ENCODE results near the gene AKT1S1. TPM values are rescaled to one million over a fixed set of nuclear protein-coding genes. Genes with fewer than 3 reads are reported as not detected.

AKT1S1 gene
- total RNA-seq, 1 experiment from 2014 or later = 14.0 TPM

GRCh38 chr19:49858088-49858985, 18.8 kb downstream of the AKT1S1 start:
- in situ Hi-C loops (cut with HindIII; ENCODE audit: low sequenced_read_pairs) = no loop called here
- DNase-seq (ENCODE audit: low spot score) = no peak

GRCh38 chr19:49857838-49858087, 19.4 kb downstream of the AKT1S1 start:
- DNase-seq (ENCODE audit: low spot score) = no peak
- in situ Hi-C loops (cut with HindIII; ENCODE audit: low sequenced_read_pairs) = no loop called here

- DNase-seq (ENCODE audit: low spot score) = no peak
- in situ Hi-C loops (cut with HindIII; ENCODE audit: low sequenced_read_pairs) = no loop called here
Observed at GRCh38 chr19:49857061-49857837, 19.9 kb downstream of the AKT1S1 start.

- no peak for DNase-seq (ENCODE audit: low spot score)
- in situ Hi-C loops (cut with HindIII; ENCODE audit: low sequenced_read_pairs) = no loop called here
Observed at GRCh38 chr19:49856574-49857021, 20.6 kb downstream of the AKT1S1 start.

GRCh38 chr19:49855676-49856573, 21.2 kb downstream of the AKT1S1 start:
- in situ Hi-C loops (cut with HindIII; ENCODE audit: low sequenced_read_pairs) = no loop called here
- no peak for DNase-seq (ENCODE audit: low spot score)

- in situ Hi-C loops (cut with HindIII; ENCODE audit: low sequenced_read_pairs) = no loop called here
- no peak for DNase-seq (ENCODE audit: low spot score)
Observed at GRCh38 chr19:49855277-49855675, 21.9 kb downstream of the AKT1S1 start.

- in situ Hi-C loops (cut with HindIII; ENCODE audit: low sequenced_read_pairs) = no loop called here
- no peak for DNase-seq (ENCODE audit: low spot score)
Observed at GRCh38 chr19:49854378-49855263, 22.5 kb downstream of the AKT1S1 start.

GRCh38 chr19:49853852-49854377, 23.2 kb downstream of the AKT1S1 start:
- in situ Hi-C loops (cut with HindIII; ENCODE audit: low sequenced_read_pairs) = no loop called here

GRCh38 chr19:49852631-49853126, 24.5 kb downstream of the AKT1S1 start:
- in situ Hi-C loops (cut with HindIII; ENCODE audit: low sequenced_read_pairs) = no loop called here
- no peak for DNase-seq (ENCODE audit: low spot score)

More at GRCh38 chr19:49853852-49854377, 23.2 kb downstream of the AKT1S1 start:
- no peak for DNase-seq (ENCODE audit: low spot score)

GRCh38 chr19:49851456-49852259, 25.5 kb downstream of the AKT1S1 start:
- in situ Hi-C loops (cut with HindIII; ENCODE audit: low sequenced_read_pairs) = no loop called here
- no peak for DNase-seq (ENCODE audit: low spot score)

- in situ Hi-C loops (cut with HindIII; ENCODE audit: low sequenced_read_pairs) = no loop called here
- peak; percentile 95 for DNase-seq (ENCODE audit: low spot score)
Observed at GRCh38 chr19:49850487-49851342, 26.4 kb downstream of the AKT1S1 start, which contains the start of gene PTOV1. PTOV1 (plus strand) TSS chr19:49851159.

- DNase-seq (ENCODE audit: low spot score) = no peak
- in situ Hi-C loops (cut with HindIII; ENCODE audit: low sequenced_read_pairs) = no loop called here
Observed at GRCh38 chr19:49850221-49850486, 27.0 kb downstream of the AKT1S1 start.

- in situ Hi-C loops (cut with HindIII; ENCODE audit: low sequenced_read_pairs) = no loop called here
- DNase-seq (ENCODE audit: low spot score) = no peak
Observed at GRCh38 chr19:49849433-49850220, 27.5 kb downstream of the AKT1S1 start.

GRCh38 chr19:49848938-49849337, 28.2 kb downstream of the AKT1S1 start:
- in situ Hi-C loops (cut with HindIII; ENCODE audit: low sequenced_read_pairs) = no loop called here

GRCh38 chr19:49847731-49848696, 29.1 kb downstream of the AKT1S1 start:
- in situ Hi-C loops (cut with HindIII; ENCODE audit: low sequenced_read_pairs) = no loop called here
- no peak for DNase-seq (ENCODE audit: low spot score)

More at GRCh38 chr19:49848938-49849337, 28.2 kb downstream of the AKT1S1 start:
- DNase-seq (ENCODE audit: low spot score) = no peak
